ENCODE results near the gene NINJ1. TPM values are rescaled to one million over a fixed set of nuclear protein-coding genes. Genes with fewer than 3 reads are reported as not detected.

The NINJ1 gene
- total and polyA plus RNA-seq, 2 of the 13 experiments (the other 11 are each of a cell fraction or from before 2014, with no cell fraction given) = 81.2 to 92.1 TPM

- TF ChIP-seq TCF12 (IDR thresholded peaks at IDR 0.05) (no peak), TCF12 (CRISPR knock-in tag; IDR thresholded peaks at IDR 0.05) (no peak), E2F2 (CRISPR knock-in tag; IDR thresholded peaks at IDR 0.05; ENCODE audit: borderline replicate concordance) (no peak), ZNF251 (CRISPR knock-in tag; IDR thresholded peaks at IDR 0.05) (no peak), JUND (CRISPR knock-in tag; IDR thresholded peaks at IDR 0.05) (peak; percentile 84), TCF7 (IDR thresholded peaks at IDR 0.05; ENCODE audit: low read depth) (no peak), GTF2F1 (IDR thresholded peaks at IDR 0.05; ENCODE audit: low read length) (no peak), TFDP2 (CRISPR knock-in tag; IDR thresholded peaks at IDR 0.05) (no peak), PCBP2 (optimal IDR thresholded peaks at IDR 0.05; ENCODE audit: low read depth, low read length, poor library complexity, severe bottlenecking) (no peak), ZBTB25 (CRISPR knock-in tag; IDR thresholded peaks at IDR 0.05) (no peak), ZNF589 (CRISPR knock-in tag; conservative IDR thresholded peaks at IDR 0.05) (no peak), ZBTB40 (IDR thresholded peaks at IDR 0.05) (no peak), ZBTB40 (CRISPR knock-in tag; IDR thresholded peaks at IDR 0.05) (no peak), TFAP4 (IDR thresholded peaks at IDR 0.05; ENCODE audit: borderline replicate concordance, low read depth) (peak; percentile 93), ZNF775 (CRISPR knock-in tag; IDR thresholded peaks at IDR 0.05; ENCODE audit: borderline replicate concordance) (no peak), CENPX (CRISPR knock-in tag; IDR thresholded peaks at IDR 0.05) (no peak), MXI1 (IDR thresholded peaks at IDR 0.05; ENCODE audit: borderline replicate concordance, low read depth, low read length) (peak; percentile 51; the same call in 1 of the 3 replicates)
These were observed 35.7 kb downstream of the NINJ1 start (continued) for GRCh38 chr9:93098236-93098946.
